RWPE1 (cell line): Measurements from ENCODE around the gene MYLK.

Experiments used
- CTCF ChIA-PET: fragments of 350-600 bp; sonication (Branson Sonifier 250); formaldehyde crosslinking; extraction: SDS; loops from one replicate; lab custom pipeline; 2021; lab: Yijun Ruan, JAX
- POLR2A ChIA-PET: fragments of 400-600 bp; formaldehyde crosslinking; extraction: SDS; loops from one replicate; lab custom pipeline; 2020; ENCODE audit warnings: antibody characterized with exemption; ENCODE audit not compliant: low non-redundant PET; lab: Yijun Ruan, JAX
- DNase-seq: peaks from one replicate; pipeline ENCODE4 v3.0.0; 2012; ENCODE audit warnings: low spot score
- H3K27ac ChIP-seq: fragments of 450-650 bp; 2 replicates; pipeline ENCODE4 v1.5.1; 2017
- CTCF ChIP-seq: fragments of 450-650 bp; conservative IDR thresholded peaks from 2 replicates; pipeline ENCODE4 v1.5.1; 2017; ENCODE audit warnings: low read depth, mild to moderate bottlenecking

Gene MYLK

DNA sequence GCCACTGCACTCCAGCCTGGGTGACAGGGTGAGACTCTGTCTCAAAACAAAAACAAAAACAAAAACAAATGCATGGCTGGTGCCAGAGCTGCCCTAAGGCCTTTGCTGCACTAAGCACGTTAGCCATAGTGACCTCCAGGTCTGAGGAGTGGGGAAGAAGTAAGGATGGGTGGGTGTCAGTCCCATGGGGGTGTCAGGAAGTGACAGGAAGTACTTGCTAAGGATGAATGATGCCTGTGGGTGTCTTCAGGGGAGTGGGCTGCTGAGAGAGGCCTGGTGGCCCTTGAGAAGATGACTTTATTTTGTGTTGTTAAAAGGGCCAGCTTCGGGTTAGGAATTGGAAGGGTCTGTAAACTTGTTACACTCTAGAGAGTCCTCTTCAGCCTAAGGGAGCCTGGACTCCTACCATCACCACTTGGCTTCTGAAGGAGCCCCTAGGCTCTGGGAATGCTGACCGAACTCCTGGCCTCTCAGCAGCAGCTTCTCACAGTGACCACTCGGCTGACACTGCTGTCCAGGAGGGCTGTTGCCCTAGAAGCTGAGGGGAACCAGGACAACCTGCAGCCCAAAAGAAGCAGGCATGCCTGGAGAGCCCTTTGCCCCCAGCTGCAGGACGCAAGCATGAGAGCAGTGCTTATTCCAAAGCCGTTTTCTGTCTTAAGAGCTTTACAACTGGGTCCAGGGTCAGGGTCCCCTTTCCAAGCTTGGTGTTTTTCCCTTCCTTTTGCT, 116.4 kb downstream of the MYLK start:
- no peak overlapping the region for H3K27ac ChIP-seq
- ChIA-PET CTCF (interaction anchor here (0.5 to 0.6 kb wide), 2 partner anchors 122 to 636 kb away, joined by 3 read pairs; no protein-coding TSS in a partner anchor), POLR2A (no interaction called here)
- no peak for TF ChIP-seq CTCF
- no peak for DNase-seq

DNA sequence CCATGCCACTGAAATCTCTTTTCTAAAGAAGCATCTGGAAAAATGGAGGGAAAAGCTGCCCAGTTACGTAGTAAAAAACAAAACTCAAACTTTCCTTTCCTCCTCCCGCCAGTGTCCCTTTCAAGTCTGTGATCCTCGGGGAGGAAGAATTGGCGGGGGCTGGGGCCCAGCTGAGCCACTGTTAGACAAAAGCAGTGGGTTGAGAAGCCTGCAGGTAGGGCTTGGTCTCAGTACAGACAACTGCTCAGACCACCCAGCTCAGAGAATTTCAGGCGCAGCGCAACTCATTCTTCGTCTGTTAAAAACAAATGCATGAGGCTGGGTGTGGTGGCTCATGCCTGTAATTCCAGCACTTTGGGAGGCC, 117.1 kb downstream of the MYLK start:
- no peak overlapping the region for H3K27ac ChIP-seq
- POLR2A ChIA-PET = no interaction called here
- no peak for DNase-seq
- no peak for TF ChIP-seq CTCF
- CTCF ChIA-PET = interaction anchor here (0.6 kb wide), 1 partner anchor 234 kb away, joined by 3 read pairs; no protein-coding TSS in a partner anchor

- ChIA-PET POLR2A (no interaction called here), CTCF (interaction anchor here (0.6 kb wide), 1 partner anchor 235 kb away, joined by 3 read pairs; no protein-coding TSS in a partner anchor)
- TF ChIP-seq CTCF = no peak
- DNase-seq = no peak
- no peak overlapping the region for H3K27ac ChIP-seq
Measured at GRCh38 chr3:123766193-123767008, 117.7 kb downstream of the MYLK start.

DNA sequence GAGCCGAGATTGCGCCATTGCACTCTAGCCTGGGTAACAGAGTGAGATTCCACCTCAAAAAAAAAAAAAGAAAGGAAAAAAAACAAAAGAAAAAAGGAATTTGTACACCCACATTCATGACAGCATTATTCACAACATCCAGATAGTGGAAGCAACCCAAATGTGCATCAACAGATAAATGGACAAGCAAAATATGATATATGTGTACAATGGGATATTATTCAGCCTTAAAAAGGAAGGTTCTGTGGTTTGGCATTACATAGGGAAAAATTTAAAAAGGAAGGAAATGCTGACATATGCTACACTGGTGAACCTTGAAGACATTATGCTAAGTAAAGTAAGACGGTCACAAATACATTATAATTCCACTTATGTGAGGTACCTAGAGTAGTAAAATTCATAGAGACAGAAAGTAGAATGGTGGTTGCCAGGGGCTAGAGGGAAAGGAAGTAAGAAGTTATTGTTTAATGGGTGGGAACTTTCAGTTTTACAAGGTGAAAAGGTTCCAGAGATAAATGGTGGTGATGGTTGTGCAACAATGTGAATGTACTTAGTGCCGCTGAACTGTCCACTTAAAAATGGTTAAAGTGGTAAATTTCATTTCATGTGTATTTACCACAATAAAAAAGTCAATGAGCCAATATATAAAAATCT, 118.5 kb downstream of the MYLK start:
- POLR2A ChIA-PET = no interaction called here
- no peak for TF ChIP-seq CTCF
- CTCF ChIA-PET = no interaction called here
- H3K27ac ChIP-seq = no peak overlapping the region
- no peak for DNase-seq

DNA sequence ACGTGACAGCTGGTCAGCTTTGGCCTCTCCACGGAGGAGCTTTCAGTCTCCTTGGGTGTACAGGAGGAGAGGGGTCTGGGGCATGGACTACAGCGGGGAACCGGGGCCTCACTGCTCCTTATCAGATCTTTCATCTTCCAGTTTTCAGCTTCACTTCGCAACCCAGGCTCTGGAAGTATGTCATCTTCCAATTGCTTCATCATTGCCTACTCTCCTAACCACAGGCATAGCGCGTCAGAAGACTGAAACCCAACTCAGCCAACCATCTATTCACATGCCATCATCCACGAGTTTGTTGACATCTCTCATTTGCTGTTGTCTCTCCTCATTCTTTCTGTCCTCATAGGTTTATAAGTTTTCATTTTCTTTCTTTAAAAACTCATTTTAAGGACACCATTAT, 119.5 kb downstream of the MYLK start:
- ChIA-PET POLR2A (no interaction called here), CTCF (interaction anchor here (0.7 kb wide), 1 partner anchor 653 kb away, joined by 3 read pairs; no protein-coding TSS in a partner anchor)
- H3K27ac ChIP-seq = no peak overlapping the region
- no peak for TF ChIP-seq CTCF
- no peak for DNase-seq

DNA sequence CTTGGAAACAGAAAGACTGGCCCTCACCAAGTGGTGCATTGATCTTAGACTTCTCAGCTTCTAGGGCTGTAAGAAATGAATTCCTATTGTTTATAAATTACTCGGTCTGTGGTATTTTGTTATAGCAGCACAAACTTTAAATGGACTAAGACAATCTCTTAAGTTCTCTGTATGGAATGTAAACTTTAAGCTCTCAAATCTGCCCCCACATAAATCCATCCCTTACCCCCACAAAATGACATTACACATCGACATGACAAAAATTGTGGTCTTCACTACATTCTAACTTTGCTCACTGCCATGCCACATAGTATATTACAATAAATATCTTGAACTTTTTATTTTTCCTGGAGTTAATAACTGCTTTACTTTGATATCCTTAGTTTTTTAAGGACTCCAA, 121.3 kb downstream of the MYLK start:
- CTCF ChIA-PET = no interaction called here
- no peak overlapping the region for H3K27ac ChIP-seq
- TF ChIP-seq CTCF = no peak
- DNase-seq = no peak
- POLR2A ChIA-PET = no interaction called here
